NCI-H524 treated with DMSO at 0.1 percent for 48 hours (cell line): ENCODE data around the gene RMDN2.

Experiments used
- DNase-seq: peaks from one replicate; lab custom pipeline; 2025; lab: John Stamatoyannopoulos, UW

Gene RMDN2

DNA sequence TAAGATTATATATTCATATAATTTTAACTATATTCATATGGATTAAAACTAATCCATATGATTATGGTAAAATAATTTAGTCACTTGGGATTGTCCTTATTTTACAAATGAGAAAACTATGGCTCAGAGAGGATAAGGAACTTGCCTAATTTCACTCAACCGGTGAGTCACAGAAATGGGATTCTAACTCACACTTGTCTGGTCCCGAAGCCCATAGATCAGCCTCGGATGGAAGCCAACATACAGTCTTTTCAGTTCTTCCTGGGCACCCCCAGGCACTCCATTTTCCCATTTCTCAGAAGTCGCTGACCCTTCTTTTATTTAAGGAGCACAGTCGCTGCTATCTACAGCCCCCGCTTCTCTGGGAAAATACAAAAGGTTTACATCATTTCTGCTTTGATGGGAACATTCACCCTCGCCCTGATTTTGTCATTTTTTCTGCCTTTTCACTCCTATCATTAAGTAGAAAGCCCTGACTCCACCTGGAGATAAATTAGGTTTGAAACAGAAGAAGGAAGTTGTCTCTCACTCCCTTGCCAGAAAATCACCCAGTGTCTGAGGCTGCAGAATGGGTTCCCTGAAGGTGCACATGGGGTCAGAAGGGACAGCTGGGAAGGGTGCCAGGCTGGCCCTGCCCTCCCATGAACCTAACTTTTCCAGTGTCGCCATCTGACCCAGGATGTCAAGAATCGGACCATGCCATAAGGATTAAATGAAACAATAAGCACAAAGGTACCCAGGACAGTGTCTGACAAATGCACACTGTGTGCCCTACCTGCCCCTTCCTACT is 114.2 kb downstream of the RMDN2 start:
- no peak for DNase-seq

DNA sequence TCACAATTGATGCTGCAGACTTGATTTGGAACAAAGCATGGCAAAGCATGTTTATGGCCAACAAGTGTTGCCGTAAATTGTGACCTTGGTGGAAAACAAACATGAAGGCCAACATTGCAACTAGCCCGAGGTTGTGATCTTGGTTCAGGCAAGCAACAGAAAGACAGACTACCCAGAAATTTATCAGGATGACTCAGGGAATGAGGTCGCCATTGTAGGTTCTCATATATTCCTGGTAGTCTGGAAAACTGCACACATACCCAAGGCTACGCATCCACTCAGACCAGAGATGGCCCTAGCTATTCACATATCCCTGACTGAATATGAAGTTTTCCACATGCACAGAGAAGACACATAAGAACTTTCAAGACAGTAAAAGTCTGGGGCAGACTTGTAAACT is 120.7 kb downstream of the RMDN2 start:
- no peak for DNase-seq

DNA sequence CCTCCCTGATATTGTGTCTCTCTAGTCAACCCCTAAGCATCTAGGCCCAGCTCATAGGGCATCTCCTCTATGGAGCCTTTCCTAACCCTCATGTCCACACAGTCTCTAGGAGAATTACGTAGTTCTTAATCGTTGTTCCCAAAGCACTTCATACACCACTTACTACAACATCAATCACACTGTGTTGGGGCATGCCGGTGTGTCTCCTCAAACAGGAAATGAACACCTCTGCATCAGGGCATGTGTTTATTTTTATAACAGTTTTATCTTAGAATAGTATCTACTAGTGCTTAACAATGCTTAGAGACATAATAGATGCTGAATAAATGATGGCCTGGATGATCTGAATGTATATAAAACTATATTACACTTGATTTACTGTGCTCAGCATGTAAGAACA is 131.1 kb downstream of the RMDN2 start:
- DNase-seq, result no peak

DNA sequence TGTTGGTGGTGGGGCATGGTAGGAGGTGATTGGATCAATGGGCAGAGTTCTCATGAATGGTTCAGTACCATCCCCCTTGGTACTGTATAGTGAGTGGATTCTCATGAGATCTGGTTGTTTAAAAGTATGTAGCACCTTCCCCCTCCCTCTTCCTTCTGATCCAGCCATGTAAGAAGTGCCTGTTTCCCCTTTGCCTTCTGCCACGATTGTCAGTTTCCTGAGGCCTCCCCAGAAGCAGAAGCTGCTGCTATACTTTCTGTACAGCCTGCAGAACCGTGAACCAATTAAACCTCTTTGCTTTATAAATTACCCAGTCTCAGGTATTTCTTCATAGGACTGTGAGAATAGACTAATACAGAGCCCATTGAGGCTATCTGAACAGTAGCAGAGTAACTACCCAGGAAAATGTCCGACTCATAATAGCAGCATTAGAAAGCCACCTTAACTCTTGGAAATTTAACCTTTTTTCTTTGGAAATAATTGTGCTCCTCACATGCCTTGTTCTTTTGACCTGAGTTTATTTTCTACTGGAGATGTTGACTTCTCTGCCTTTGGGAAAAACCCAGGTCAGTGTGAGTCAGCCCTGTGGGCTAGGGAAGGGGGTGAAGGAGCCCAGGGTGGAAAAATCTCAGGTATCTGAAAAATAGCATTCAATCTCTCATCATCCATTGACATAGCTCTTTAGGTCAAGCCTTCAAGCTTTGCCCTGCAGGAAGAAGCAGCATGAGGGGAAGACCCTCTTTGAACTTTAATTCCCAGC is 132.7 kb downstream of the RMDN2 start:
- DNase-seq, result no peak

GRCh38 chr2:38060236-38061018 is 135.3 kb downstream of the RMDN2 start:
- no peak for DNase-seq

DNA sequence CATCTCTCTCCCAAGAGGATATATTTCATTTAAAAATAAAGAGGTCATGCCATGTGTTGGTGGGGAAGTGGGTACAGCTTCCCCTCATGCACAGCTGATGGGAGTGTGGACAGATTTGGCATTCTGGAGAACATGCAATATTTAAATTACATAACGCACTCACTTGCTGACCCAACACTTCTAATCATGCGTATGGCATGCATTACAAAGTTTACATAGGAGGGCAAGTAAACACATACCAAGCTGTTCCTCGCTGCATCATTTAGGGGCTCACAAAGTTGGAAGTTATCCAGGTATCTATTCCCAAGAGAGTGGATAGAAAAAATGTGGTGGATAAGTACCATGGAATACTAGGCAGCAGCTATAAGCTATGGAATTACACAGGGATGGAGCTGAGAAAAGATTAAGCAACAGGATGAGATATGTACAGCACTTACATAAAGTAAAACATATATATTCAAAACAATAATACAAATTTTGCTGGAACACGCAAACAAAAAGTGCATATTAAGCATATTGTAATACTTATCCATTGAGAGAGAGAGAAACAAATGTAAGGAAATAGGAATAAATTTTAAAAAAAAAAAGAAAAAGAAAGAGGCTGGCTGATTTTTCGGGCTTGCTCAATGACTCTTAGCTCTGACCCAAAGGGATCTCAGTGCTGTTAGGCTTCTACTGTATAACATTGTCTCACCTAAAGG is 139.9 kb downstream of the RMDN2 start:
- DNase-seq, result no peak

GRCh38 chr2:38065502-38066135 is 140.5 kb downstream of the RMDN2 start:
- DNase-seq, result no peak

- DNase-seq, result no peak
Observed at GRCh38 chr2:38066421-38067115, 141.5 kb downstream of the RMDN2 start.
